SH-SY5Y (cell line): ENCODE results near the gene RYR1.

Experiments
- GATA2 ChIP-seq: IDR thresholded peaks from 2 replicates; pipeline ENCODE4 v1.6.1; 2011; ENCODE audit warnings: mild to moderate bottlenecking, low read depth, low read length
- GATA3 ChIP-seq: IDR thresholded peaks from 2 replicates; pipeline ENCODE4 v1.6.1; 2011; ENCODE audit warnings: low read depth, mild to moderate bottlenecking, low read length, moderate library complexity

GRCh38 chr19:38519168-38519567, 85.7 kb downstream of the RYR1 start:
- no peak for TF ChIP-seq GATA2
- TF ChIP-seq GATA3: no peak
